ENCODE measurements around the gene GOT2. TPM values are rescaled to one million over a fixed set of nuclear protein-coding genes. Genes with fewer than 3 reads are reported as not detected.

GOT2 gene
- total and polyA plus RNA-seq, 10 donors: 26.8 to 59.2 (median 41.0) TPM

- no peaks in the 10 kb centered on the region for H3K9me3 ChIP-seq
- no peak overlapping the region for H3K4me3 ChIP-seq
- intact Hi-C loops (cut with DNase I; ENCODE audit: low total_unique reads): no loop called here
- peaks cover 0 to 32% (median 10%) of the 10 kb centered on the region in 6 donors for H3K36me3 ChIP-seq
- no peak for TF ChIP-seq POLR2A (IDR thresholded peaks at IDR 0.05)
- TF ChIP-seq POLR2AphosphoS5 (IDR thresholded peaks at IDR 0.05): no peak
- TF ChIP-seq, protein P1, sequence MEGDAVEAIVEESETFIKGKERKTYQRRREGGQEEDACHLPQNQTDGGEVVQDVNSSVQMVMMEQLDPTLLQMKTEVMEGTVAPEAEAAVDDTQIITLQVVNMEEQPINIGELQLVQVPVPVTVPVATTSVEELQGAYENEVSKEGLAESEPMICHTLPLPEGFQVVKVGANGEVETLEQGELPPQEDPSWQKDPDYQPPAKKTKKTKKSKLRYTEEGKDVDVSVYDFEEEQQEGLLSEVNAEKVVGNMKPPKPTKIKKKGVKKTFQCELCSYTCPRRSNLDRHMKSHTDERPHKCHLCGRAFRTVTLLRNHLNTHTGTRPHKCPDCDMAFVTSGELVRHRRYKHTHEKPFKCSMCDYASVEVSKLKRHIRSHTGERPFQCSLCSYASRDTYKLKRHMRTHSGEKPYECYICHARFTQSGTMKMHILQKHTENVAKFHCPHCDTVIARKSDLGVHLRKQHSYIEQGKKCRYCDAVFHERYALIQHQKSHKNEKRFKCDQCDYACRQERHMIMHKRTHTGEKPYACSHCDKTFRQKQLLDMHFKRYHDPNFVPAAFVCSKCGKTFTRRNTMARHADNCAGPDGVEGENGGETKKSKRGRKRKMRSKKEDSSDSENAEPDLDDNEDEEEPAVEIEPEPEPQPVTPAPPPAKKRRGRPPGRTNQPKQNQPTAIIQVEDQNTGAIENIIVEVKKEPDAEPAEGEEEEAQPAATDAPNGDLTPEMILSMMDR (IDR thresholded peaks at IDR 0.05 in 8 of 11, conservative IDR thresholded peaks at IDR 0.05 in 3 of 11): no peak
- H3K27me3 ChIP-seq (replicated peaks in 1 of 7): no peaks in the 10 kb centered on the region
- no peak for DNase-seq
- 87 to 93% (median 90%) methylated on average over 9 of the region's 9 CpGs for WGBS, 5 donors
- H3K4me1 ChIP-seq: peaks cover 3 to 21% (median 15%) of the 10 kb centered on the region in 6 donors
- no peak overlapping the region for H3K27ac ChIP-seq
These were observed 6.1 kb downstream of the GOT2 start for GRCh38 chr16:58727796-58728568.

DNA sequence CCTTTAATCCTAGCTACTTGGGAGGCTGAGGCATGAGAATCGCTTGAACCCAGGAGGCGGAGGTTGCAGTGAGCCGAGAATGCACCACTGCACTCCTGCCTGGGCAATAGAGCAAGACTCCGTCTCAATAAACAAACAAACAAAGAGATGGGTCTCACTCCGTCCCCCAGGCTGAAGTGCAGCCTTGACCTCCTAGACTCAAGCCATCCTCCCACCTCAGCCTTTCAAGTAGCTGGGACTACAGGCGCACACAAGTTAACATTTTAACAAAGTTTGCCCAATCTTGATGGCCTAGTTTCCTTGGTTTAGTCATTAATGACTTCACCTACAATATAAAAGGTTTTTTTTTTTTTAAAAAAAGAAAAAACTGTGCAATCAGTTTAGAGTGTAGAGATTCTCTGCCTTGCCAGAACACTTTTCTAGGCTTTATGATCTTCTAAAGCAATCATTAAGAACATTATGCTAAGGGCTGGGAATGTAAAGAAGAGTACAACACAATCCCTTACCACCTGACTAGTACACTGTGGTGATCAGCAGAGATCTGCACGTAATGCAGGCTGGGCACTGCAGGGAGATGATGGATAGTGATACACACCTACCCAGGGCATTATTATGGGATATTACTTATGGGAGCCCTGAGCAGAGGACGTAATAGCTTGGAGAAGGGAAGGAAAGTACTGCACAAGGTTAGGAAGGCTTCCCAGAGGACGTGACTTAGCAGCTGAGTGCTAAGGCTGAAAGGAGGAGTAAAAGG, 6.9 kb downstream of the GOT2 start:
- TF ChIP-seq, protein P1 (IDR thresholded peaks at IDR 0.05 in 8 of 11, conservative IDR thresholded peaks at IDR 0.05 in 3 of 11): no peak
- TF ChIP-seq POLR2A (IDR thresholded peaks at IDR 0.05) (no peak), POLR2AphosphoS5 (IDR thresholded peaks at IDR 0.05) (no peak)
- no peak overlapping the region for H3K27ac ChIP-seq
- intact Hi-C loops (cut with DNase I; ENCODE audit: low total_unique reads): no loop called here
- H3K36me3 ChIP-seq: peaks cover 0 to 40% (median 17%) of the 10 kb centered on the region in 6 donors
- peaks cover 0 to 13% (median 7%) of the 10 kb centered on the region in 6 donors for H3K4me1 ChIP-seq
- no peaks in the 10 kb centered on the region for H3K9me3 ChIP-seq
- H3K27me3 ChIP-seq (replicated peaks in 1 of 7): no peaks in the 10 kb centered on the region
- H3K4me3 ChIP-seq: no peak overlapping the region
- no peak for DNase-seq
- 82 to 97% (median 83%) methylated on average over 9 of the region's 9 CpGs for WGBS, 5 donors

- no peaks in the 10 kb centered on the region for H3K27me3 ChIP-seq (replicated peaks in 1 of 7)
- H3K9me3 ChIP-seq: no peaks in the 10 kb centered on the region
- DNase-seq: no peak
- H3K4me1 ChIP-seq: no peaks in the 10 kb centered on the region
- WGBS, 5 donors: 32 to 91% (median 51%) methylated on average over 3 of the region's 3 CpGs
- peaks cover 5 to 74% (median 56%) of the 10 kb centered on the region in 6 donors for H3K36me3 ChIP-seq
- TF ChIP-seq POLR2A (IDR thresholded peaks at IDR 0.05) (no peak), POLR2AphosphoS5 (IDR thresholded peaks at IDR 0.05) (no peak)
- TF ChIP-seq, protein P1 (IDR thresholded peaks at IDR 0.05 in 8 of 11, conservative IDR thresholded peaks at IDR 0.05 in 3 of 11): no peak
- H3K27ac ChIP-seq: no peak overlapping the region
- no peak overlapping the region for H3K4me3 ChIP-seq
- intact Hi-C loops (cut with DNase I; ENCODE audit: low total_unique reads): no loop called here
These were observed 11.0 kb downstream of the GOT2 start for GRCh38 chr16:58723109-58723508.

- Histone ChIP-seq H3K27me3 (replicated peaks in 1 of 7) (no peaks in the 10 kb centered on the region), H3K36me3 (peaks cover 5 to 100% (median 88%) of the 10 kb centered on the region in 6 donors), H3K27ac (no peak overlapping the region), H3K4me1 (no peaks in the 10 kb centered on the region), H3K9me3 (no peaks in the 10 kb centered on the region), H3K4me3 (no peak overlapping the region)
- TF ChIP-seq POLR2A (IDR thresholded peaks at IDR 0.05) (no peak), POLR2AphosphoS5 (IDR thresholded peaks at IDR 0.05) (no peak)
- TF ChIP-seq, protein P1 (IDR thresholded peaks at IDR 0.05 in 8 of 11, conservative IDR thresholded peaks at IDR 0.05 in 3 of 11): no peak
- DNase-seq: no peak
- intact Hi-C loops (cut with DNase I; ENCODE audit: low total_unique reads): no loop called here
- 89 to 93% (median 92%) methylated on average over 13 of the region's 13 CpGs for WGBS, 5 donors
These were observed 16.1 kb downstream of the GOT2 start for GRCh38 chr16:58717994-58718393.

Measured in spleen (tissue), 11 donors.